Activated naive CD8-positive, alpha-beta T cell treated with anti-CD3 and anti-CD28 coated beads, Interleukin-2, amount 10 ng/mL, durations not matched to agents 7 days and 5 days (primary cell): ENCODE results near the gene TGM4. TPM values are rescaled to one million over a fixed set of nuclear protein-coding genes. Genes with fewer than 3 reads are reported as not detected.
"Not testable (repeated sequence)": the region's sequence is repeated elsewhere in the genome, so short reads cannot be mapped to it uniquely, and the experiment has no call there.

Experiments used
- ATAC-seq: fragments of 150-1000 bp; cut with Tn5 transposase; one replicate; pipeline ENCODE4 v1.10.0; 2021; ENCODE audit warnings: low read depth, moderate library complexity
- POLR2A ChIA-PET: fragments of 350-600 bp; sonication (Branson Sonifier 250); formaldehyde crosslinking; loops from one replicate; lab custom pipeline; 2021; ENCODE audit warnings: antibody characterized with exemption; lab: Charles Lee
- DNase-seq: peaks from one replicate; pipeline ENCODE4 v3.0.0; 2021
- H3K27ac Mint-ChIP-seq: one replicate; pipeline ENCODE4 v1.8.0; 2022; ENCODE audit warnings: mild to moderate bottlenecking, mixed read lengths
- H3K27me3 Mint-ChIP-seq: one replicate; pipeline ENCODE4 v1.8.0; 2022; ENCODE audit warnings: mild to moderate bottlenecking, moderate library complexity, mixed read lengths
- H3K36me3 Mint-ChIP-seq: one replicate; pipeline ENCODE4 v1.8.0; 2021; ENCODE audit warnings: mild to moderate bottlenecking, mixed read lengths
- H3K4me1 Mint-ChIP-seq: one replicate; pipeline ENCODE4 v1.8.0; 2021; ENCODE audit warnings: mixed read lengths
- H3K4me3 Mint-ChIP-seq: one replicate; pipeline ENCODE4 v1.8.0; 2022; ENCODE audit warnings: mild to moderate bottlenecking, moderate library complexity, mixed read lengths
- H3K9me3 Mint-ChIP-seq: one replicate; pipeline ENCODE4 v1.8.0; 2021; ENCODE audit warnings: mixed read lengths
- total RNA-seq, 2 experiments: library from RNA; stranded (reverse); gene quantifications; one replicate each; pipeline ENCODE4 v1.2.3, GENCODE V29; 2021

The TGM4 gene
- total RNA-seq, 2 experiments from 2014 or later: not detected

DNA sequence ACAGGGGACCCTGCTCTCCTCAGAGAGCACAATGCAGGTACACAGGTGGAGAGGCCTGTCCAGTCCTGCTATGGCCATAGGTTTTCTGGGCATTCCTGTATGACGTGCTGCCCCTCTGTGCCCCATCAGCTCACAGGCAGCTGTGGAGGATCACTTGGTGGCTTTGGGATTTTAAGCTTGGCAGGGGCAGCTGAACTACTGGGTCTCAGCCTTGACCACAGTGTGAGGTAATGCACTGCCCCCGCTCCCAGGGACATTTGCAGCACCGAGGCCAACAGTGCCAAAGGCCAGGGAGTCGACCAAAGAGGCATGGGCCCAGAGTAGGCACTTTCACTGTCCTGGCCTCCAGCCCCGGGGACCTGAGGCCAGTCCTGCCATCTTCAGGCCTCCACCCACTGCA is 55.4 kb downstream of the TGM4 start:
- Mint-ChIP-seq H3K4me1 (peaks cover 6% of the 10 kb centered on the region), H3K36me3 (peaks cover 33% of the 10 kb centered on the region), H3K9me3 (no peaks in the 10 kb centered on the region), H3K27ac (no peak overlapping the region), H3K27me3 (no peaks in the 10 kb centered on the region), H3K4me3 (no peak overlapping the region)
- no peak for DNase-seq
- POLR2A ChIA-PET: no interaction called here
- ATAC-seq: no peak

- no peak for ATAC-seq
- Mint-ChIP-seq H3K27me3 (no peaks in the 10 kb centered on the region), H3K9me3 (no peaks in the 10 kb centered on the region), H3K4me1 (peaks cover 9% of the 10 kb centered on the region), H3K27ac (no peak overlapping the region), H3K4me3 (no peak overlapping the region), H3K36me3 (peaks cover 33% of the 10 kb centered on the region)
- no peak for DNase-seq
- POLR2A ChIA-PET: no interaction called here
Measured at GRCh38 chr3:44930911-44931310, 56.5 kb downstream of the TGM4 start.

- ATAC-seq: no peak
- Mint-ChIP-seq H3K27me3 (no peaks in the 10 kb centered on the region), H3K27ac (no peak overlapping the region), H3K36me3 (peaks cover 42% of the 10 kb centered on the region), H3K4me1 (peaks cover 15% of the 10 kb centered on the region), H3K9me3 (no peaks in the 10 kb centered on the region), H3K4me3 (no peak overlapping the region)
- POLR2A ChIA-PET: no interaction called here
- no peak for DNase-seq
Measured at GRCh38 chr3:44931791-44932190, 57.4 kb downstream of the TGM4 start.

- no peaks in the 10 kb centered on the region for H3K9me3 Mint-ChIP-seq
- no peaks in the 10 kb centered on the region for H3K27me3 Mint-ChIP-seq
- no peak overlapping the region for H3K27ac Mint-ChIP-seq
- POLR2A ChIA-PET: no interaction called here
- peaks cover 15% of the 10 kb centered on the region for H3K4me1 Mint-ChIP-seq
- no peak overlapping the region for H3K4me3 Mint-ChIP-seq
- ATAC-seq (no peak), DNase-seq (no peak)
- H3K36me3 Mint-ChIP-seq: peaks cover 47% of the 10 kb centered on the region
Measured at GRCh38 chr3:44932271-44932670, 57.9 kb downstream of the TGM4 start.

GRCh38 chr3:44932986-44933944 is 58.9 kb downstream of the TGM4 start:
- Mint-ChIP-seq H3K27ac (peak overlapping the region; percentile 82), H3K4me1 (peaks cover 15% of the 10 kb centered on the region), H3K27me3 (no peaks in the 10 kb centered on the region), H3K4me3 (peak overlapping the region; percentile 28), H3K36me3 (peaks cover 50% of the 10 kb centered on the region), H3K9me3 (no peaks in the 10 kb centered on the region)
- DNase-seq (no peak), ATAC-seq (peak; percentile 52)
- POLR2A ChIA-PET: no interaction called here

DNA sequence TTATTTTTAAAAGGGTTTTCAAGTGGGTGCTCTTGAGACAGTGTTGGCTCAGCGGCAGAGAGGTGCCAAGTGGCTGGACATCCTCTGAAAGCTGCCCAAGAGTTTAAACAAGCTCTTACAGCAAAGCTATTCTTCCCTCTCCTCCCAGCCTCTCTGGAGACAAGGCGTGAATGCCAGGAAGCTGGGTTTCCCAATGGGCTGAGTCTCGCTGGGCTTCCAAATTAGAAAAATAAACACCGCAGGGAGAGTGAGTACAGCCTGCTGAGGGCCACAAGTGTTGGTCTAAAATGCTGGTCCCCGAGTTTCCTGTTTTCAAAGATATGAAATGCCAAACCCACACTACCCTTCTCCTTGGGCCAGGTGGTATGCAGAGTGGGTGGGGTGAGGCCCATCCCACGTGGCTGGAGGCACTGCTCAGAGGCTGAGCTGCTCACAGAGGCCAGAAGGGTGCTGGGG is 65.2 kb downstream of the TGM4 start:
- H3K4me1 Mint-ChIP-seq: peaks cover 15% of the 10 kb centered on the region

DNA sequence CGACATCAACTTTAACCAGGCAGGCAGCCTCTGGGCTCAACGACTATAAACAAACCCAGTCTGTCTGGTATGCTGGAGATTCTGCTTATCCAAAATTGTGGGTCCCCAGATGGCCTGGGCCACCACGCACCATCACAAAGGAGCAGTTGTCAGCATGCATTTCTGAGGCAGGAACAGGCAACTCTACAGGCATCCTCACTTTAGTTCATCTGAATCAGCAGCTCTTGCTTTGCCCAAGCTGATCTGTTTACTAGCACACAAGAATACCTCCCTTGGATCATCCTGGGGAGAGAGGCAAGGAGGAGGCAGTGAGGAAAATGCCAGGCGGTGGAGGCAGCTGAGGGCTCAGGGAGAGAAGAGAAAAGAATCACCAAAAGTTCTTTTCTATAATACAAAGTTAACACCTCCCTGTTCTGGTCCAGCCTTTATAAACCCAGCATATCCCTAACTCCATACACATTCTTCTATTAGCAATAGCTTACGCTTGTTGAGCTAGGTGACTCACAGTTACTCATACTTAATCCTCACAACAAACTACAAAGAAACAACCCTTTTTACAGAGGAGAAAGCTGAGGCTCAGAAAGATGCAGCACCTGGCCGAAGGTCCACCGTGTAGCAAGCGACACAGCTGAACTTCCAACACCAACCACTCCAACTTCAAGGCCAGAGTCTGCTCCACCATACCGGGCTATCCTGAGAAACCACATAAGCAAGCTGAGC is 68.0 kb downstream of the TGM4 start:
- no peak for DNase-seq
- H3K4me1 Mint-ChIP-seq: peaks cover 8% of the 10 kb centered on the region
- no peaks in the 10 kb centered on the region for H3K9me3 Mint-ChIP-seq
- ATAC-seq: no peak
- no peak overlapping the region for H3K4me3 Mint-ChIP-seq
- H3K27ac Mint-ChIP-seq: no peak overlapping the region
- peaks cover 17% of the 10 kb centered on the region for H3K36me3 Mint-ChIP-seq
- POLR2A ChIA-PET: no interaction called here
- H3K27me3 Mint-ChIP-seq: no peaks in the 10 kb centered on the region

More for the DNA sequence above, 65.2 kb downstream of the TGM4 start:
- H3K27ac Mint-ChIP-seq: peak overlapping the region; percentile 45
- no peaks in the 10 kb centered on the region for H3K9me3 Mint-ChIP-seq
- H3K4me3 Mint-ChIP-seq: no peak overlapping the region
- no peaks in the 10 kb centered on the region for H3K27me3 Mint-ChIP-seq
- DNase-seq: no peak
- POLR2A ChIA-PET: no interaction called here
- H3K36me3 Mint-ChIP-seq: peaks cover 30% of the 10 kb centered on the region
- no peak for ATAC-seq

DNA sequence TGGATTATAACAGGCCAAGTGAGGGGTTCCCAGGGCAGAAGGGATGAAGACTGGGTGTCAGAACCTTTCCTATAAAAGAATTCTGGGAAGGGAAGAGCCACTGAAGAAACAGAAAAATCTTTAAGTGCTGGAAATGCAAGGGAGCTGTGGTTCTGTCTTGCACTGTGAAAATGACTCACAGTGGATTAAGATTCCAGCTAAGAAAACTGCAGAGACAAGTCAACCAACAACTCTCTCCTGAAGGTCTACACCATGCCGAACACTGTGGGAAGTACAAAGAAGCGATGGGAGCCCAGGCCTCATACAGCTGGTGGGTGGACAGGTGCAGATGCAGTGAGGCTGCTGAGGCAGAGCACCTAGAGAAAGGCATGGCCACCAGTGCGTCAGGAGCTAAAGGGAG is 73.8 kb downstream of the TGM4 start:
- no peak overlapping the region for H3K4me3 Mint-ChIP-seq
- H3K27ac Mint-ChIP-seq: no peak overlapping the region
- H3K36me3 Mint-ChIP-seq: peaks cover 21% of the 10 kb centered on the region
- ATAC-seq (no peak), DNase-seq (no peak)
- H3K4me1 Mint-ChIP-seq: peaks cover 9% of the 10 kb centered on the region
- POLR2A ChIA-PET: no interaction called here
- no peaks in the 10 kb centered on the region for H3K9me3 Mint-ChIP-seq
- no peaks in the 10 kb centered on the region for H3K27me3 Mint-ChIP-seq

DNA sequence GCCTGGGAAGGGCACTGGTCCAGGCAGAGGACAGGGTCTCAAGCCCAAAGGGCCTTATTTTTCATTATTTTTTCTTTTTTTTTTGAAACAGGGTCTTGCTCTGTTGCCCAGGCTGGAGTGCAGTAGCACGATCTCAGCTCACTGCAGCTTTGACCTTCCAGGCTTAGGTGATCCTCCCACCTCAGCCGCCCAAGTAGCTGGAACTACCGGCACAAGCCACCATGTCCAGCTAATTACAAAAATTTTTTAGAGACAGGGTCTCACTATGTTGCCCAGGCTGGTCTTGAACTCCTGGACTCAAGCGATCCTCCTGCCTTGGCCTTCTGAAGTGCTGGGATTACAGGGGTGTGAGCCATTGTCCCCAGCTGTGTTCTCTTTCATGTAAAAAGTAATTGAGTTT is 75.4 kb downstream of the TGM4 start:
- ATAC-seq, H3K27ac Mint-ChIP-seq, H3K27me3 Mint-ChIP-seq, H3K9me3 Mint-ChIP-seq, POLR2A ChIA-PET, H3K4me1 Mint-ChIP-seq, H3K4me3 Mint-ChIP-seq, DNase-seq: not testable (repeated sequence)
- peaks cover 25% of the 10 kb centered on the region for H3K36me3 Mint-ChIP-seq

DNA sequence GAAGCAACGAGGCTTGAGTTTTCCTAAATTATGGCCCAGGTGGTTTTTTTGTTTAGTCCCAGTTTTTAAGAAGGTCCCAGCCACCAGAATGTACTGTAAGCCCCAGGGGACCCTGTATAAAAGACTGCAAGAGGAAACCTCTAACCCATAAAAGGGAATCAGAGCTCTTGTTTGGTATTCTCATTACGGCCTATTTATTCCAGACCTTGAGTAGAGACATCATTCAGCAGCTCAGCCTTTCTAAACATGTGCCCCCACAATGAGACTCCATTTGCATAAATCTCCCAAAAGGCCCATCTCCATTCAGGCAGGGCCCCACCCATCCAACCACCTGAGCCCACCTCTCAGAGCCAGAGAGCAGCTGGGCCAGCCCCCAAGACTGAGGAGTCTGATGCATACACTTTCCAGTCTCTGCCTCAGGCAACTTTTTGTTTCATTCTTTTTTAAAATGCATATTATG is 75.9 kb downstream of the TGM4 start:
- DNase-seq (no peak), ATAC-seq (no peak)
- Mint-ChIP-seq H3K27me3 (no peaks in the 10 kb centered on the region), H3K36me3 (peaks cover 25% of the 10 kb centered on the region), H3K9me3 (no peaks in the 10 kb centered on the region), H3K4me3 (no peak overlapping the region), H3K4me1 (peaks cover 9% of the 10 kb centered on the region), H3K27ac (no peak overlapping the region)
- POLR2A ChIA-PET: no interaction called here

GRCh38 chr3:44952689-44953088 is 78.3 kb downstream of the TGM4 start:
- Mint-ChIP-seq H3K27ac (no peak overlapping the region), H3K9me3 (no peaks in the 10 kb centered on the region)
- POLR2A ChIA-PET: no interaction called here

GRCh38 chr3:44954304-44954703 is 79.9 kb downstream of the TGM4 start:
- Mint-ChIP-seq H3K4me1 (peaks cover 5% of the 10 kb centered on the region), H3K36me3 (peaks cover 22% of the 10 kb centered on the region), H3K27ac (no peak overlapping the region), H3K4me3 (no peak overlapping the region), H3K9me3 (no peaks in the 10 kb centered on the region), H3K27me3 (no peaks in the 10 kb centered on the region)
- ATAC-seq (no peak), DNase-seq (no peak)
- POLR2A ChIA-PET: no interaction called here

More at GRCh38 chr3:44952689-44953088, 78.3 kb downstream of the TGM4 start:
- H3K4me3 Mint-ChIP-seq: no peak overlapping the region
- ATAC-seq: no peak
- H3K4me1 Mint-ChIP-seq: peaks cover 7% of the 10 kb centered on the region
- no peak for DNase-seq
- H3K27me3 Mint-ChIP-seq: no peaks in the 10 kb centered on the region
- H3K36me3 Mint-ChIP-seq: peaks cover 24% of the 10 kb centered on the region

DNA sequence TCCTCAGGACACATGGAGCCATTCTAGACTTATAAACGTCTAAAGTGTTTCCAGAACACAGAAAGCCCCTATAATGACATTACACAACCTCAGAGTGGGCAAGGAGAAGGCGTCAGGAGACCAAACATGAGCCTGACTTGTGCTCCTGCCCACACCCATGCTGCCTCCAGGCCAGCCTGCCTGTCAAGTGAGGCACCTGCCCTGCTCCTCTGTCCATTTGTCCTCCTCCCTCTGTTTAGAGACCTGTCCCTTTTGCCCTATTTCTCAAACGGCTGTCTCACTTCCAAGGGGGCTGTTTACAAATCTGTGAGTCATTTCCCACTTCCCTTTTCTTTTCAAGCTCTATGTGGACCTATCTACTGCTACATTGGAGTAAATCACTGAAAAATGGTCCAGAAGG is 80.6 kb downstream of the TGM4 start:
- POLR2A ChIA-PET: no interaction called here
- H3K27me3 Mint-ChIP-seq: no peaks in the 10 kb centered on the region

More for the DNA sequence above, 80.6 kb downstream of the TGM4 start:
- H3K9me3 Mint-ChIP-seq: no peaks in the 10 kb centered on the region
- no peak overlapping the region for H3K4me3 Mint-ChIP-seq
- no peak overlapping the region for H3K27ac Mint-ChIP-seq
- peaks cover 22% of the 10 kb centered on the region for H3K36me3 Mint-ChIP-seq
- DNase-seq (no peak), ATAC-seq (no peak)
- H3K4me1 Mint-ChIP-seq: peaks cover 5% of the 10 kb centered on the region
